IPS-18a (cell line): ENCODE results near the gene TLL1.

Source experiments
- H3K27ac ChIP-seq: one replicate; pipeline ENCODE4 v1.5.1; 2013; ENCODE audit warnings: low read length
- H3K27me3 ChIP-seq: one replicate; pipeline ENCODE4 v1.6.1; 2013; ENCODE audit warnings: mild to moderate bottlenecking, low read length; ENCODE audit not compliant: control insufficient read depth, insufficient read depth
- H3K36me3 ChIP-seq: one replicate; pipeline ENCODE4 v1.6.1; 2013; ENCODE audit warnings: low read depth, low read length; ENCODE audit not compliant: control insufficient read depth
- H3K4me1 ChIP-seq: one replicate; pipeline ENCODE4 v1.6.1; 2013; ENCODE audit warnings: low read depth, low read length; ENCODE audit not compliant: control insufficient read depth
- H3K4me3 ChIP-seq: one replicate; pipeline ENCODE4 v1.5.1; 2013; ENCODE audit warnings: low read length
- H3K9ac ChIP-seq: one replicate; pipeline ENCODE4 v1.6.1; 2013; ENCODE audit warnings: mild to moderate bottlenecking, low read length, moderate library complexity
- H3K9me3 ChIP-seq: one replicate; pipeline ENCODE4 v1.6.1; 2013; ENCODE audit warnings: low read depth, low read length; ENCODE audit not compliant: control insufficient read depth

TLL1 gene

DNA sequence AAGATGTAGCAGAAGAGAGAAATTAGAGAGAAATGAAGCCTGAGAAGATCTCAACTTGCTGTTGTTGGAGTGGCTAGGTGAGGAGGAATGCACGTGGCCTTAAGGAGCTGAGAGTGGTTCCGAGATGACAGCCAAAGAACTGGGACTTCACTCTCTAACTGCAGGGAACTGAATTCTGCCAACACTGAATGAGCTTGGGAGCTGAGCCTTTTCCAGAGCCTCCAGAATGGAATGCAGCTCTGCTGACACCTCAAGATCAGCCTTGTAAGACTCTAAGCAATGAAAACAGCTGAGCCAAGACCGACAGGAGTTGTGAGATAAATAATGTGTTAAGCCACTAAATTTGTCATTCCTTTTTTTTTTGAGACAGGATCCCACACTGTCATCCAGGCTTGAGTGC lies 73.0 kb downstream of the TLL1 start:
- H3K4me1 ChIP-seq, result no peaks in the 10 kb centered on the region

DNA sequence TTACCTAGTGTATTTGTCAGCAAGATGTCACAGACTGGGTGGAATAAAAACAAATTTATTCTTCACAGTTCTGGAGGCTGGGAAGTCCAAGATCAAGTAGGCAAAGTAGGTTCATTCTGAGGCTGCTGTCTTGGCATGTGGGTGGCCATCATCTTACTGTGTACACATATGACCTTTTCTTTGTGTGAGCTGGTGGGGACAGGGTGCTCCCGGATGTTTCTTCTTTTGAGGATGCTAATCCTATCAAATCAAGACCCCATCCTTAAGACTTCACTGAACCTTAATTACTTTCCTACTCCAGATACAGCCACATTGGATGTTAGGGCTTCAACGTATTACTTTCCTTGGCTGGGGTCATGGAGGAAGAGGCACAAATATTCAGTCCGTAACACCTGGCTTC lies 74.0 kb downstream of the TLL1 start:
- Histone ChIP-seq H3K36me3 (no peaks in the 10 kb centered on the region), H3K4me3 (no peak overlapping the region), H3K9ac (no peak overlapping the region), H3K9me3 (no peaks in the 10 kb centered on the region), H3K4me1 (no peaks in the 10 kb centered on the region), H3K27ac (no peak overlapping the region), H3K27me3 (no peaks in the 10 kb centered on the region)

More for the DNA sequence above, 73.0 kb downstream of the TLL1 start:
- H3K9ac ChIP-seq, result no peak overlapping the region
- no peak overlapping the region for H3K27ac ChIP-seq
- no peaks in the 10 kb centered on the region for H3K36me3 ChIP-seq
- no peak overlapping the region for H3K4me3 ChIP-seq
- no peaks in the 10 kb centered on the region for H3K27me3 ChIP-seq
- H3K9me3 ChIP-seq, result no peaks in the 10 kb centered on the region

DNA sequence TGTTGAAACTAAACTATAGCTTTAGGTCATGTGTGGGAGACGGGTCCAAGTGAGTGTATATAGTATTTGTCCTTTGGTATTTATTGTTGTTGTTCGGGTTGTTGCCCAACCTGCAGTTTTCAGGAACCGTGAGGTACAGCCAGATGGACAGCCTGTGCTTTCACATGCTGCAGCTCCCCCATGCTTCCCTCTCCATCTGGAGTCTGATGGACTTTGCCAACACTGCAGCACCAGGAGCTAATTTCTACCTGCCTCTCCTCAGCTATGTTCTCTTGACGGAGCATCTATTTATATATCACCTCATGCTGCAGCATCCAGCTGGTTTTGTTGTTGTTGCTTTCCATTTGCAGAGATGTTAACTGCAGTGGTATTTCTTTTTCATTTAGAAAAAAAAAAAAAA lies 80.1 kb downstream of the TLL1 start:
- peaks cover 6% of the 10 kb centered on the region for H3K9me3 ChIP-seq
- no peaks in the 10 kb centered on the region for H3K27me3 ChIP-seq
- H3K27ac ChIP-seq, result no peak overlapping the region
- H3K9ac ChIP-seq, result no peak overlapping the region
- no peak overlapping the region for H3K4me3 ChIP-seq
- no peaks in the 10 kb centered on the region for H3K36me3 ChIP-seq
- no peaks in the 10 kb centered on the region for H3K4me1 ChIP-seq

DNA sequence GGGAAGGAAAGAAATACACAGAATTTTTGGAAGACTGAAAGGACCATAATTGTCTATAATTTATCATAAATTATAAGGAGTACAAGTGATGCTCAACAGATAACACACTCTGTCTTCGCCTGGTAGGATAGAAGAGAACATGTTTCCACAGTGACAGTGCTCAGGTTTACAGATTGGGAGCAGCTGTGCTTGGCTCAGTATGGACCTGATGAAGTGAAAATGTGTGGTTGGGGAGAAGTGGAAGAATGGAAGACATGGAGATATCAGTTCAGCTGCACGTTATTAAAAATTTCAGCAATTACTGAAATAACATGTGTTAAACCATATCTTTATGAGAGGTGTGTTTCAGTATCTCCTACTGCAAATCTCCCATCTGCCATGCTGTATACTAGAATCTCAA lies 90.6 kb downstream of the TLL1 start:
- Histone ChIP-seq H3K4me3 (no peak overlapping the region), H3K9me3 (peaks cover 6% of the 10 kb centered on the region)

DNA sequence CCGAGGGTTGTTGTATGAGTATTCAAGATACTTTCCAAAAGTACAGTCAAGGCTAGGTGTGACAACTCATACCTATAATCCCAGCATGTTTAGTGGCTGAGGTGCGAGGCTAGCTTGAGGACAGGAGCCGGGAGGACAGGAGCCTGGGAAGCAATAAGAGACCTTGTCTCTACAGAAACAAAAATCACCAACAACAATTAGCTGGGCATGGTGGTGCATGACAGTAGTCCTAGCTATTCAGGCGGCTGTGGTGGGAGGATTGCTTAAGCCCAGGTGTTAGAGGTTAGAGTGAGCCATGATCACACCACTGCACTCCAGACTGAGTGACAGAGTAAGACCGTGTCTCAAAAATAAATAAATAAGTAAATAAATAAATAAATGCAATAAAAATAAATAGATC lies 91.6 kb downstream of the TLL1 start:
- H3K9me3 ChIP-seq, result peaks cover 6% of the 10 kb centered on the region
- no peak overlapping the region for H3K27ac ChIP-seq
- no peak overlapping the region for H3K9ac ChIP-seq
- H3K36me3 ChIP-seq, result no peaks in the 10 kb centered on the region
- no peaks in the 10 kb centered on the region for H3K4me1 ChIP-seq
- no peaks in the 10 kb centered on the region for H3K27me3 ChIP-seq
- no peak overlapping the region for H3K4me3 ChIP-seq

More for the DNA sequence above, 90.6 kb downstream of the TLL1 start:
- Histone ChIP-seq H3K9ac (no peak overlapping the region), H3K27me3 (no peaks in the 10 kb centered on the region), H3K27ac (no peak overlapping the region), H3K4me1 (no peaks in the 10 kb centered on the region), H3K36me3 (no peaks in the 10 kb centered on the region)

DNA sequence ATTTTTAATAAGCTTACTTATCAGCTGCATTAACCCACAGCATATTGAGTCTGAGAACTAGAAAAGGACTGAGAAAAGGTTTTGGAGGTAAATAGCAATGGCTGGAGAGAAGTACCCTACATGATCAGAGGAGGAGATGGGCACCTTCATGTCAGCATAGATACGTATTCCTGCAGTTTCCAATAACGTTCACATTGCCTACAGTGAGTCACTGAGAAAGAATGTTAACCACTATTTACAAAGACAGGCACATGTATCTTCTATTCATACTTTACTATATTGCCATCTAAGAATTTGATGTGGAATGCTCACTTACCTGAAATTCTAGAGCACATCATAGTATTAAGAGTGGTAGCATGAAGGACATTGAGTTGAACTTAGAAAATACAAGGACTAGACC lies 92.5 kb downstream of the TLL1 start:
- H3K9ac ChIP-seq, result no peak overlapping the region
- no peak overlapping the region for H3K4me3 ChIP-seq
- H3K36me3 ChIP-seq, result no peaks in the 10 kb centered on the region
- H3K4me1 ChIP-seq, result no peaks in the 10 kb centered on the region
- H3K9me3 ChIP-seq, result peaks cover 6% of the 10 kb centered on the region
- no peak overlapping the region for H3K27ac ChIP-seq
- no peaks in the 10 kb centered on the region for H3K27me3 ChIP-seq

DNA sequence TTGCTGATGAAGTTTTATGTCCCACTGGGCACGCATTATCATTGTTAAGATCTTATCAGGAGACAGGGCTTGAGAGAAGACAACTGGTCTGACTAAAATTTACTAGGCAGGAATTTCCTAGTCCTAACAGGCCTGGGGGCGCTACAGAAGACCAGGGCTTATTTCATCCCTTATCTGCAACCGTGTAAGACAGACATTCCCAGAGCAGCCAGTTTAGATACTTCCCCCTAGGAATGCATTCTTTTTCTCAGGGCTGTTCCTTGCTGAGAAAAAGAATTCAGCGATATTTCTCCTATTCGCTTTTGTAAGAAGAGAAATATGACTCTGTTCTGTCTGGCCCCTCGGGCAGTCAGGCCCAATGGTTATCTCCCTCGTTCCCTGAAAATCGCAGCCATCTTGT lies 93.8 kb downstream of the TLL1 start:
- Histone ChIP-seq H3K36me3 (no peaks in the 10 kb centered on the region), H3K27ac (no peak overlapping the region), H3K9ac (no peak overlapping the region), H3K27me3 (no peaks in the 10 kb centered on the region), H3K4me3 (no peak overlapping the region), H3K9me3 (peaks cover 6% of the 10 kb centered on the region), H3K4me1 (no peaks in the 10 kb centered on the region)

DNA sequence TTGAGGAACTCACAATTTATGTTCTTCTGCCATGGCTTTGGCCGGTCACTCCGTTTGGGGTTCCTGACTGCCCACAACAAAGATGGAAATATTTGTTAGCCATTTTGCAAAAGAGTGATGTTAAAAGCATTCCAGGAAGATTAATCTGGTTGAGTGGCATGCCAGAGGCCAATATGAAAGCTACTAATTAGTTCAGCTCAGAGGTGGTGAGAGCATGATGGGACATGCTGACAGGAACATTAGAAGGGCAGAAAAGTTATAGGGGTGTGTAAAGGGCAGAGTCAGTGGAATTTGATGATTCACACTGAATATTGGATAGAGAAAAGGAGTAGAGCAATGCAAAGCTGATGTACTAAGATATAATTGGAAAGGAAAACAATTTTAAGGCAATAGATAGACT lies 94.4 kb downstream of the TLL1 start:
- Histone ChIP-seq H3K9me3 (peaks cover 6% of the 10 kb centered on the region), H3K4me3 (no peak overlapping the region), H3K9ac (no peak overlapping the region), H3K4me1 (no peaks in the 10 kb centered on the region), H3K27me3 (no peaks in the 10 kb centered on the region), H3K27ac (no peak overlapping the region), H3K36me3 (no peaks in the 10 kb centered on the region)

DNA sequence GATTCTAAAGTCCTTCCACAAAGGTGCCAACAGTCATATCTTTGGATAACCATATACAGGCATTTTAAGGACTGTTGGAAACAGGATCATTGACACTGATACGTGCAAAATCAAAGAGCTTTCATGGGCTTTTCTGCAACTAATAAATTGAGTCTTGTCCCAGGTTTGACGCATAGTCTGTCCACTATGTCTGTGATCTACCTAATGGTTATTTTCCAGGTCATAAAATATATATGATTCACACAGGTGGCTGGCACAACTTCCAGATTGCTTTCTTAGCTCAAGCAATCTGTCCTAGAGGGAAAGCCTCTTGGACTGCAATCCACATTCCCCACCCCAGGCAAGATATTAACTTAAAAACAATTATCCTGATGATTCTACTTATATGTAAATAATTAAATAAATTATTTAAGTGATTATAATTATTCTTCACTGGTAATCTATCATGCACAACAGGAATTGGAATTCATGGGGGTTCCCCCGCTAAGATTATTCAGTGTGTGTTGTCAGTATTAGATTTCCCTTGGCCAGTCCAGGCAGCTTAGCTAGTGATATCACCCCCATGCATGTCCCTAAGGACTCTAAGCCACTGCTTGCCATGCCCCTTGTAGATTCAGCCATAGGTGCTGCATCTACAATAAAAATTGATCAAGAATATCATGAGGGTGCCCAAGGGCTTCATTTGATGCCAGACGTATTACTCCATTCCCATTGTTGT lies 97.8 kb downstream of the TLL1 start:
- Histone ChIP-seq H3K9ac (no peak overlapping the region), H3K9me3 (peaks cover 6% of the 10 kb centered on the region), H3K4me3 (no peak overlapping the region), H3K27ac (no peak overlapping the region), H3K36me3 (no peaks in the 10 kb centered on the region), H3K4me1 (no peaks in the 10 kb centered on the region), H3K27me3 (no peaks in the 10 kb centered on the region)

DNA sequence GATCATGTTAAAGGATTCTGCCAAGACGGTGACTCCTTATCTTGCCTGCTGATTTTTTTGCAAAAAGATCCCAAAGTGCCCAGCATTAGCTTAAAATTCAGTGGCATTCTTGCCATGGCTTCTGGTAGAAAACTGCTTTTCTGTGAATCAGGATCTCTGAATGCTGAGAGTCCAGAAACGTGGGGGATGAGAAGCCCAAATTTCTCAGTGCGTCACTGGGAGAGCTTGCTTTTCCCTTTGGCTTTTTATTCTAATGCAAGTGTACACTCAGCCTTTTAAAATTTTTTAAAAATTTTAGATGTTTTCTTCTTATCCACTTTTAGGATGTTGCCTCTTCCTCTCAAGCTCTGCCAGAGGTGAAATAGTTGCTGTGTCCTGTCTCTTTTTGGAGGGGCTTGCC lies 98.4 kb downstream of the TLL1 start:
- no peaks in the 10 kb centered on the region for H3K27me3 ChIP-seq
- no peaks in the 10 kb centered on the region for H3K36me3 ChIP-seq
- peaks cover 6% of the 10 kb centered on the region for H3K9me3 ChIP-seq
- no peak overlapping the region for H3K9ac ChIP-seq
- H3K4me3 ChIP-seq, result no peak overlapping the region
- H3K4me1 ChIP-seq, result no peaks in the 10 kb centered on the region
- H3K27ac ChIP-seq, result no peak overlapping the region

DNA sequence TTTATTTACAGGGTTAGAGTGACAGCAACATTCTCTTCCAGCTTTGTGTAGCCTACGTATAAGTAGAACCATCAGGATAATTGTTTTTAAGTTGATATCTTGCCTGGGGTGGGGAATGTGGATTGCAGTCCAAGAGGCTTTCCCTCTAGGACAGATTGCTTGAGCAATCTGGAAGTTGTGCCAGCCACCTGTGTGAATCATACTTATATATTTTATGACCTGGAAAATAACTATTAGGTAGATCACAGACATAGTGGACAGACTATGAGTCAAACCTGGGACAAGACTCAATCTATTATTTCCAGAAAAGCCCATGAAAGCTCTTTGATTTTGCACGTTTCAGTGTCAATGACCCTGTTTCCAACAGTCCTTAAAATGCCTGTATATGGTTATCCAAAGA lies 98.9 kb downstream of the TLL1 start:
- Histone ChIP-seq H3K9ac (no peak overlapping the region), H3K9me3 (peaks cover 6% of the 10 kb centered on the region), H3K4me1 (no peaks in the 10 kb centered on the region), H3K27me3 (no peaks in the 10 kb centered on the region), H3K4me3 (no peak overlapping the region), H3K27ac (no peak overlapping the region), H3K36me3 (no peaks in the 10 kb centered on the region)

DNA sequence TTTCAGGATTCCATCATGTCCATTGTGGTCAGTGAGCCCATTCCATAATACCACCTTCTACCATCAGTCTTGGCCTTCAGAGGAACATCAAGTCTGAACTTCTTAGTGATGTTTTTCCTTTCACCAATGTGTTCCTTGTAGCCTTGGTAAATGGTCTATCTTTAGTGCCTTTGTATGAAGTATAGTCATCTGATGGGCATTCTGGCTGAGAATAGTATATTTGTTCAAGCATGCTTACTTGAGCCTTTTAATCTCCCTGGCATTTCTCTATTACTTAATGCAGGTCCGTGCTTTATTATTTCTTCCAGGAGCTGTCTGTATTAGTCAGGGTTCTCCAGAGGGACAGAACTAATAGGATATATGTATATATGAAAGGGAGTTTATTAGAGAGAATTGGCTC lies 99.7 kb downstream of the TLL1 start:
- Histone ChIP-seq H3K9ac (no peak overlapping the region), H3K27me3 (no peaks in the 10 kb centered on the region), H3K27ac (no peak overlapping the region), H3K4me1 (no peaks in the 10 kb centered on the region), H3K4me3 (no peak overlapping the region), H3K9me3 (peaks cover 2% of the 10 kb centered on the region), H3K36me3 (no peaks in the 10 kb centered on the region)
